Stimulated activated CD8-positive, alpha-beta memory T cell treated with anti-CD3 and anti-CD28 coated beads, Interleukin-7, amount 100 ng/mL, for 24 hours (primary cell): Measurements from ENCODE around the gene PCBP3.
"Not testable (repeated sequence)": the region's sequence is repeated elsewhere in the genome, so short reads cannot be mapped to it uniquely, and the experiment has no call there.

Experiments
- DNase-seq: peaks from one replicate; pipeline ENCODE4 v3.0.0-alpha.2; 2020; ENCODE audit warnings: low read depth

PCBP3 gene

GRCh38 chr21:45845063-45845769 is 201.7 kb downstream of the PCBP3 start:
- DNase-seq, result no peak

GRCh38 chr21:45845770-45846090 is 202.2 kb downstream of the PCBP3 start:
- DNase-seq, result no peak

GRCh38 chr21:45846373-45847160 is 203.0 kb downstream of the PCBP3 start:
- no peak for DNase-seq

GRCh38 chr21:45847870-45848269 is 204.3 kb downstream of the PCBP3 start:
- no peak for DNase-seq

- DNase-seq, result no peak
Measured at GRCh38 chr21:45848331-45848730, 204.8 kb downstream of the PCBP3 start.

GRCh38 chr21:45848805-45849204 is 205.3 kb downstream of the PCBP3 start:
- no peak for DNase-seq

GRCh38 chr21:45849651-45850050 is 206.1 kb downstream of the PCBP3 start:
- DNase-seq, result no peak

- DNase-seq, result no peak
Measured at GRCh38 chr21:45850181-45850580, 206.7 kb downstream of the PCBP3 start.

- not testable (repeated sequence) for DNase-seq
Measured at GRCh38 chr21:45852386-45852785, 208.9 kb downstream of the PCBP3 start.

- no peak for DNase-seq
Measured at GRCh38 chr21:45852886-45853400, 209.4 kb downstream of the PCBP3 start.

GRCh38 chr21:45853703-45854342 is 210.3 kb downstream of the PCBP3 start:
- no peak for DNase-seq

GRCh38 chr21:45854690-45855247 is 211.2 kb downstream of the PCBP3 start:
- DNase-seq, result no peak

GRCh38 chr21:45855248-45855811 is 211.8 kb downstream of the PCBP3 start:
- no peak for DNase-seq

- DNase-seq, result no peak
Measured at GRCh38 chr21:45856442-45856841, 212.9 kb downstream of the PCBP3 start.

- no peak for DNase-seq
Measured at GRCh38 chr21:45856906-45857305, 213.4 kb downstream of the PCBP3 start.

- DNase-seq, result no peak
Measured at GRCh38 chr21:45857761-45858160, 214.2 kb downstream of the PCBP3 start.

- DNase-seq, result no peak
Measured at GRCh38 chr21:45858180-45858579, 214.7 kb downstream of the PCBP3 start.

GRCh38 chr21:45859041-45859761 is 215.7 kb downstream of the PCBP3 start:
- no peak for DNase-seq

- no peak for DNase-seq
Measured at GRCh38 chr21:45859762-45860357, 216.3 kb downstream of the PCBP3 start.

- DNase-seq, result no peak
Measured at GRCh38 chr21:45860493-45861155, 217.1 kb downstream of the PCBP3 start.
